HepG2 (cell line): ENCODE results near the gene EMC8. TPM values are rescaled to one million over a fixed set of nuclear protein-coding genes. Genes with fewer than 3 reads are reported as not detected.
A peak's percentile ranks its signal among the peaks of the same experiment; 100 is the strongest.

Experiments used
- ATAC-seq: fragments of 200-7000 bp; cut with Tn5 transposase; 3 replicates; pipeline ENCODE4 v1.9.1; 2020; ENCODE audit warnings: mild to moderate bottlenecking, moderate library complexity
- BruUV-seq: library from RNA; stranded (reverse); fragments of 400-500 nt; replicated peaks from 2 replicates; lab custom pipeline; 2021; lab: Mats Ljungman, UMichigan
- CTCF ChIA-PET: fragments of 300-600 bp; formaldehyde crosslinking; extraction: SDS; loops from one replicate; lab custom pipeline; 2021; ENCODE audit warnings: low total read pairs, inconsistent platforms, low intra/inter-chr PET ratio; lab: Yijun Ruan, JAX
- POLR2A ChIA-PET: fragments of 350-600 bp; sonication (Branson Sonifier 250); formaldehyde crosslinking; loops from one replicate; lab custom pipeline; 2020; ENCODE audit warnings: antibody characterized with exemption, inconsistent platforms; lab: Yijun Ruan, JAX
- DNase-seq: peaks from one replicate; pipeline ENCODE4 v3.0.0-alpha.2; 2015; ENCODE audit warnings: low spot score
- FAIRE-seq: peaks from 3 replicates; lab custom pipeline; 2011; peaks lifted over from hg19 to GRCh38; lab: Jason Lieb, UNC
- H2AFZ ChIP-seq: one replicate; pipeline ENCODE4 v1.6.1; 2011; ENCODE audit warnings: low read length, inconsistent platforms
- H3K27ac ChIP-seq: fragments of 300-600 bp; 3 replicates; pipeline ENCODE4 v1.8.0; 2011; ENCODE audit warnings: mixed run types, mild to moderate bottlenecking, mixed read lengths, low read length, inconsistent platforms; ENCODE audit not compliant: insufficient read depth; ENCODE audit errors: extremely low read length
- H3K27me3 ChIP-seq, 2 experiments: fragments of 200-600 bp in 1 of 2; 2 replicates in 1 of 2; 3 replicates in 1 of 2; pipeline versions ENCODE4 v1.6.0 to v1.8.0; 2011; ENCODE audit warnings: low read length in 2 of 2, mild to moderate bottlenecking in 2 of 2, moderate library complexity in 2 of 2, inconsistent platforms in 1 of 2; ENCODE audit not compliant: insufficient read depth in 2 of 2, control insufficient read depth in 1 of 2
- H3K36me3 ChIP-seq, 2 experiments: fragments of 200-600 bp in 1 of 2; replicated peaks in 1 of 2; 2 replicates in 1 of 2; 3 replicates in 1 of 2; pipeline versions ENCODE4 v1.5.1 to v1.8.0; 2011; ENCODE audit warnings: low read length in 2 of 2, inconsistent platforms in 1 of 2; ENCODE audit not compliant: insufficient read depth in 2 of 2, control insufficient read depth in 1 of 2
- H3K4me1 ChIP-seq: 2 replicates; pipeline ENCODE4 v1.5.1; 2012; ENCODE audit warnings: low read length, inconsistent platforms; ENCODE audit not compliant: insufficient read depth
- H3K4me2 ChIP-seq: 2 replicates; pipeline ENCODE4 v1.6.0; 2011; ENCODE audit warnings: low read depth, low read length, inconsistent platforms
- H3K4me3 ChIP-seq, 3 experiments: fragments of 200-600 bp in 1 of 3; sonication (generic), shearing (Covaris generic) in 1 of 3; replicated peaks in 1 of 3; 2 replicates each; pipeline ENCODE4 v1.5.1; 2011 to 2016; ENCODE audit warnings: low read length in 3 of 3, inconsistent platforms in 2 of 3, low read depth in 2 of 3, mild to moderate bottlenecking in 2 of 3, control low read depth in 1 of 3, mixed read lengths in 1 of 3; ENCODE audit not compliant: insufficient read depth in 1 of 3
- H3K79me2 ChIP-seq: one replicate; pipeline ENCODE4 v1.6.1; 2011; ENCODE audit warnings: low read length, inconsistent platforms; ENCODE audit not compliant: insufficient read depth
- H3K9ac ChIP-seq: 2 replicates; pipeline ENCODE4 v1.6.0; 2011; ENCODE audit warnings: mild to moderate bottlenecking, low read depth, low read length, inconsistent platforms; ENCODE audit not compliant: insufficient read depth
- H3K9me3 ChIP-seq: 2 replicates; pipeline ENCODE4 v1.5.1; 2012; ENCODE audit warnings: mild to moderate bottlenecking, low read length
- H4K20me1 ChIP-seq: 2 replicates; pipeline ENCODE4 v1.6.0; 2011; ENCODE audit warnings: inconsistent platforms, mild to moderate bottlenecking, low read length, moderate library complexity; ENCODE audit not compliant: insufficient read depth
- HMG20B ChIP-seq: conservative IDR thresholded peaks from 2 replicates; pipeline ENCODE4 v1.6.1; 2016; ENCODE audit warnings: missing genetic modification reagents, missing compliant biosample characterization
- SRSF1 ChIP-seq: fragments of 200-400 bp; formaldehyde crosslinking; optimal IDR thresholded peaks from 2 replicates; pipeline ENCODE3; 2017; ENCODE audit warnings: mild to moderate bottlenecking, low read depth, low read length, moderate library complexity
- ZBTB40 ChIP-seq, 2 experiments: fragments of 450-650 bp in 1 of 2; sonication (generic) in 1 of 2; formaldehyde crosslinking in 1 of 2; IDR thresholded peaks; 2 replicates each; pipeline versions ENCODE4 v1.6.1 to v1.8.0; 2016 to 2022; ENCODE audit warnings: antibody characterized with exemption in 1 of 2, mild to moderate bottlenecking in 1 of 2, missing genetic modification reagents in 1 of 2
- ZNF253 ChIP-seq: sonication (generic); formaldehyde crosslinking; IDR thresholded peaks from 2 replicates; pipeline ENCODE4 v1.8.0; 2022; ENCODE audit warnings: mild to moderate bottlenecking, missing genetic modification reagents, borderline replicate concordance
- ZNF512 ChIP-seq: sonication (generic); formaldehyde crosslinking; IDR thresholded peaks from 2 replicates; pipeline ENCODE4 v1.4.0; 2020; ENCODE audit warnings: mild to moderate bottlenecking, missing genetic modification reagents
- ZSCAN29 ChIP-seq: sonication (generic); formaldehyde crosslinking; conservative IDR thresholded peaks from 2 replicates; pipeline ENCODE4 v1.4.0; 2020; ENCODE audit warnings: mild to moderate bottlenecking, missing genetic modification reagents
- WGBS: methylation state at CpG from one replicate; pipeline ENCODE4 v1.1.6; 2017; ENCODE audit warnings: low lambda C conversion rate; 5-methylcytosine and 5-hydroxymethylcytosine counted together
- in situ Hi-C: cut with HindIII; loops from 2 replicates; pipeline ENCODE4 v1.10.0; 2017; ENCODE audit warnings: low pct_unique_long_range_greater_than_20kb; ENCODE audit not compliant: extremely low pct_ligation_motif_present
- intact Hi-C: fragments of 100-400 bp; cut with micrococcal nuclease; formaldehyde crosslinking; loops from one replicate; pipeline ENCODE4 v1.10.0; 2022; ENCODE audit not compliant: unreplicated experiment
- polyA plus RNA-seq, 8 experiments: library from polyadenylated mRNA; depleted of rRNA in 3 of 8; stranded (reverse) in 7 of 8; unstranded in 1 of 8; fragments of >200 nt; fragmentation: Illumina TruSeq in 4 of 8; extraction: Trizol in 4 of 8; gene quantifications; 2 replicates each; pipeline versions ENCODE4 v1.2.1 to v1.2.3, GENCODE V29; 2011 to 2016; ENCODE audit warnings: low read depth in 4 of 8, missing spikeins in 1 of 8, mixed read lengths in 1 of 8; ENCODE audit not compliant: insufficient read depth in 1 of 8
- total RNA-seq, 5 experiments: library from RNA; depleted of rRNA; stranded (reverse); fragments of >200 nt; fragmentation: Illumina TruSeq; extraction: Trizol; gene quantifications; 2 replicates each; pipeline ENCODE4 v1.2.3, GENCODE V29; 2016; ENCODE audit warnings: low read depth in 1 of 5

Gene EMC8
- total and polyA plus RNA-seq, 2 of the 13 experiments (the other 11 are each of a cell fraction or from before 2014, with no cell fraction given): 55.0 to 76.0 TPM

GRCh38 chr16:85843471-85844168, 44.3 kb upstream of the EMC8 start:
- Histone ChIP-seq H3K9ac (no peak overlapping the region), H3K79me2 (no peaks in the 10 kb centered on the region), H3K27ac (no peak overlapping the region), H3K4me2 (no peak overlapping the region), H4K20me1 (no peaks in the 10 kb centered on the region), H3K4me1 (peaks cover 45% of the 10 kb centered on the region), H3K36me3 (no peaks in the 10 kb centered on the region), H3K4me3 (no peak overlapping the region), H3K27me3 (peaks cover 0 to 20% of the 10 kb centered on the region in 2 experiments; a peak in 3 of 5 replicates), H2AFZ (no peak overlapping the region), H3K9me3 (no peaks in the 10 kb centered on the region)
- FAIRE-seq (no peak), ATAC-seq (no peak), DNase-seq (no peak)
- POLR2A ChIA-PET: no interaction called here
- in situ Hi-C loops: no loop called here
- TF ChIP-seq ZNF512 (CRISPR knock-in tag) (peak; percentile 62; the same call in 1 of the 2 replicates), HMG20B (CRISPR knock-in tag) (no peak)
- CTCF ChIA-PET: no interaction called here
- 85% methylated on average over 11 of the region's 11 CpGs for WGBS
- BruUV-seq: no TSS peak
- intact Hi-C loops: no loop called here

GRCh38 chr16:85842848-85843247, 43.5 kb upstream of the EMC8 start:
- no TSS peak for BruUV-seq
- Histone ChIP-seq H3K4me3 (no peak overlapping the region), H3K27me3 (peaks cover 0 to 25% of the 10 kb centered on the region in 2 experiments; a peak in 3 of 5 replicates), H2AFZ (no peak overlapping the region), H3K36me3 (no peaks in the 10 kb centered on the region), H4K20me1 (no peaks in the 10 kb centered on the region), H3K27ac (no peak overlapping the region), H3K79me2 (no peaks in the 10 kb centered on the region), H3K4me1 (peaks cover 37% of the 10 kb centered on the region), H3K4me2 (no peak overlapping the region), H3K9ac (no peak overlapping the region), H3K9me3 (no peaks in the 10 kb centered on the region)
- no peak for DNase-seq
- ATAC-seq: no peak
- WGBS: 77% methylated on average over 8 of the region's 9 CpGs
- FAIRE-seq: no peak
- ChIA-PET POLR2A (no interaction called here), CTCF (no interaction called here)
- intact Hi-C loops (no loop called here), in situ Hi-C loops (no loop called here)
- TF ChIP-seq ZSCAN29 (CRISPR knock-in tag): no peak
- TF ChIP-seq SRSF1: no peak
- no peak for TF ChIP-seq ZNF253 (CRISPR knock-in tag)
- TF ChIP-seq ZBTB40 (IDR thresholded peaks at IDR 0.05): no peak
- TF ChIP-seq ZBTB40 (CRISPR knock-in tag; IDR thresholded peaks at IDR 0.05): no peak
